ENCODE data around the gene IGF2.
"Not testable (repeated sequence)": the region's sequence is repeated elsewhere in the genome, so short reads cannot be mapped to it uniquely, and the experiment has no call there.

Gene IGF2

GRCh38 chr11:2128511-2129307 lies 10.5 kb downstream of the IGF2 start:
- ATAC-seq (replicated peaks; ENCODE audit: extremely low read depth, poor library complexity, severe bottlenecking) (no peak), DNase-seq (ENCODE audit: low spot score in 2 of 2) (no peak)
- Mint-ChIP-seq H3K4me1 (no peaks in the 10 kb centered on the region), H3K27me3 (peaks cover 29% of the 10 kb centered on the region), H3K4me3 (no peak overlapping the region), H3K27ac (ENCODE audit: low read depth) (no peak overlapping the region), H3K36me3 (ENCODE audit: insufficient read depth) (no peaks in the 10 kb centered on the region), H3K9me3 (peaks cover 9% of the 10 kb centered on the region)

- no peak overlapping the region for H3K4me3 Mint-ChIP-seq
- H3K27me3 Mint-ChIP-seq = peaks cover 29% of the 10 kb centered on the region
- H3K27ac Mint-ChIP-seq (ENCODE audit: low read depth) = no peak overlapping the region
- H3K9me3 Mint-ChIP-seq = peaks cover 9% of the 10 kb centered on the region
- ATAC-seq (replicated peaks; ENCODE audit: extremely low read depth, poor library complexity, severe bottlenecking) (no peak), DNase-seq (ENCODE audit: low spot score in 2 of 2) (no peak)
- no peaks in the 10 kb centered on the region for H3K36me3 Mint-ChIP-seq (ENCODE audit: insufficient read depth)
- no peaks in the 10 kb centered on the region for H3K4me1 Mint-ChIP-seq
Observed at GRCh38 chr11:2128130-2128510, 11.1 kb downstream of the IGF2 start.

GRCh38 chr11:2127482-2128129 lies 11.6 kb downstream of the IGF2 start:
- no peak overlapping the region for H3K4me3 Mint-ChIP-seq
- peaks cover 9% of the 10 kb centered on the region for H3K9me3 Mint-ChIP-seq
- peaks cover 24% of the 10 kb centered on the region for H3K27me3 Mint-ChIP-seq
- ATAC-seq (replicated peaks; ENCODE audit: extremely low read depth, poor library complexity, severe bottlenecking) = no peak
- no peak overlapping the region for H3K27ac Mint-ChIP-seq (ENCODE audit: low read depth)
- no peaks in the 10 kb centered on the region for H3K4me1 Mint-ChIP-seq
- no peak for DNase-seq (ENCODE audit: low spot score in 2 of 2)
- no peaks in the 10 kb centered on the region for H3K36me3 Mint-ChIP-seq (ENCODE audit: insufficient read depth)

GRCh38 chr11:2126520-2127085 lies 12.6 kb downstream of the IGF2 start:
- no peak overlapping the region for H3K27ac Mint-ChIP-seq (ENCODE audit: low read depth)

GRCh38 chr11:2124736-2125484 lies 14.3 kb downstream of the IGF2 start:
- H3K9me3 Mint-ChIP-seq; ATAC-seq (replicated peaks; ENCODE audit: extremely low read depth, poor library complexity, severe bottlenecking); H3K27ac Mint-ChIP-seq (ENCODE audit: low read depth); H3K36me3 Mint-ChIP-seq (ENCODE audit: insufficient read depth); H3K4me1 Mint-ChIP-seq; DNase-seq (ENCODE audit: low spot score in 2 of 2); H3K4me3 Mint-ChIP-seq: not testable (repeated sequence)
- peaks cover 25% of the 10 kb centered on the region for H3K27me3 Mint-ChIP-seq

More at GRCh38 chr11:2126520-2127085, 12.6 kb downstream of the IGF2 start:
- Mint-ChIP-seq H3K4me1 (no peaks in the 10 kb centered on the region), H3K4me3 (no peak overlapping the region), H3K36me3 (ENCODE audit: insufficient read depth) (no peaks in the 10 kb centered on the region), H3K27me3 (peaks cover 18% of the 10 kb centered on the region), H3K9me3 (peaks cover 8% of the 10 kb centered on the region)
- no peak for ATAC-seq (replicated peaks; ENCODE audit: extremely low read depth, poor library complexity, severe bottlenecking)
- no peak for DNase-seq (ENCODE audit: low spot score in 2 of 2)

GRCh38 chr11:2123628-2123960 lies 15.6 kb downstream of the IGF2 start:
- ATAC-seq (replicated peaks; ENCODE audit: extremely low read depth, poor library complexity, severe bottlenecking) (no peak), DNase-seq (ENCODE audit: low spot score in 2 of 2) (no peak)
- H3K27ac Mint-ChIP-seq (ENCODE audit: low read depth) = no peak overlapping the region
- H3K9me3 Mint-ChIP-seq = no peaks in the 10 kb centered on the region
- no peaks in the 10 kb centered on the region for H3K4me1 Mint-ChIP-seq
- peaks cover 29% of the 10 kb centered on the region for H3K27me3 Mint-ChIP-seq
- no peak overlapping the region for H3K4me3 Mint-ChIP-seq
- H3K36me3 Mint-ChIP-seq (ENCODE audit: insufficient read depth) = no peaks in the 10 kb centered on the region

- no peaks in the 10 kb centered on the region for H3K36me3 Mint-ChIP-seq (ENCODE audit: insufficient read depth)
- H3K4me1 Mint-ChIP-seq = no peaks in the 10 kb centered on the region
- DNase-seq (ENCODE audit: low spot score in 2 of 2) (no peak), ATAC-seq (replicated peaks; ENCODE audit: extremely low read depth, poor library complexity, severe bottlenecking) (no peak)
- H3K4me3 Mint-ChIP-seq = no peak overlapping the region
- no peak overlapping the region for H3K27ac Mint-ChIP-seq (ENCODE audit: low read depth)
- no peaks in the 10 kb centered on the region for H3K9me3 Mint-ChIP-seq
- peaks cover 32% of the 10 kb centered on the region for H3K27me3 Mint-ChIP-seq
Observed at GRCh38 chr11:2122907-2123627, 16.1 kb downstream of the IGF2 start.

- DNase-seq (ENCODE audit: low spot score in 2 of 2) (no peak), ATAC-seq (replicated peaks; ENCODE audit: extremely low read depth, poor library complexity, severe bottlenecking) (no peak)
- Mint-ChIP-seq H3K4me1 (no peaks in the 10 kb centered on the region), H3K27ac (ENCODE audit: low read depth) (no peak overlapping the region), H3K27me3 (peaks cover 32% of the 10 kb centered on the region), H3K9me3 (no peaks in the 10 kb centered on the region), H3K4me3 (no peak overlapping the region), H3K36me3 (ENCODE audit: insufficient read depth) (no peaks in the 10 kb centered on the region)
Observed at GRCh38 chr11:2122222-2122906, 16.8 kb downstream of the IGF2 start.

GRCh38 chr11:2121227-2122130 lies 17.7 kb downstream of the IGF2 start:
- ATAC-seq (replicated peaks; ENCODE audit: extremely low read depth, poor library complexity, severe bottlenecking) (no peak), DNase-seq (ENCODE audit: low spot score in 2 of 2) (no peak)
- Mint-ChIP-seq H3K27ac (ENCODE audit: low read depth) (no peak overlapping the region), H3K27me3 (peaks cover 36% of the 10 kb centered on the region), H3K9me3 (no peaks in the 10 kb centered on the region), H3K4me1 (no peaks in the 10 kb centered on the region), H3K4me3 (no peak overlapping the region), H3K36me3 (ENCODE audit: insufficient read depth) (peaks cover 2% of the 10 kb centered on the region)

- no peaks in the 10 kb centered on the region for H3K4me1 Mint-ChIP-seq
- peaks cover 44% of the 10 kb centered on the region for H3K27me3 Mint-ChIP-seq
- DNase-seq (ENCODE audit: low spot score in 2 of 2) = no peak
- peaks cover 2% of the 10 kb centered on the region for H3K36me3 Mint-ChIP-seq (ENCODE audit: insufficient read depth)
- H3K9me3 Mint-ChIP-seq = no peaks in the 10 kb centered on the region
- no peak overlapping the region for H3K27ac Mint-ChIP-seq (ENCODE audit: low read depth)
- ATAC-seq (replicated peaks; ENCODE audit: extremely low read depth, poor library complexity, severe bottlenecking) = no peak
- H3K4me3 Mint-ChIP-seq = no peak overlapping the region
Observed at GRCh38 chr11:2120359-2121100, 18.7 kb downstream of the IGF2 start.

- ATAC-seq (replicated peaks; ENCODE audit: extremely low read depth, poor library complexity, severe bottlenecking) = no peak
- Mint-ChIP-seq H3K27me3 (peaks cover 46% of the 10 kb centered on the region), H3K27ac (ENCODE audit: low read depth) (no peak overlapping the region), H3K36me3 (ENCODE audit: insufficient read depth) (peaks cover 2% of the 10 kb centered on the region), H3K9me3 (no peaks in the 10 kb centered on the region), H3K4me1 (no peaks in the 10 kb centered on the region), H3K4me3 (no peak overlapping the region)
- no peak for DNase-seq (ENCODE audit: low spot score in 2 of 2)
Observed at GRCh38 chr11:2118677-2119076, 20.5 kb downstream of the IGF2 start.

All from central memory CD8-positive, alpha-beta T cell (primary cell).